ENCODE data around the gene DNAH6.

DNAH6 gene

GRCh38 chr2:84849271-84849952, 333.1 kb downstream of the DNAH6 start:
- TF ChIP-seq CTCF (IDR thresholded peaks at IDR 0.05), result no peak

GRCh38 chr2:84850471-84850870, 334.2 kb downstream of the DNAH6 start:
- no peak overlapping the region for H3K27ac ChIP-seq
- no peaks in the 10 kb centered on the region for H3K4me1 ChIP-seq
- TF ChIP-seq CTCF (IDR thresholded peaks at IDR 0.05), result no peak

More at GRCh38 chr2:84849271-84849952, 333.1 kb downstream of the DNAH6 start:
- H3K79me2 ChIP-seq, result no peaks in the 10 kb centered on the region
- H3K4me1 ChIP-seq, result no peaks in the 10 kb centered on the region
- H3K27me3 ChIP-seq (ENCODE audit: control insufficient read depth, insufficient read depth, low read length), result no peaks in the 10 kb centered on the region
- H3K9me3 ChIP-seq (ENCODE audit: control insufficient read depth, low read length), result no peaks in the 10 kb centered on the region
- H3K4me3 ChIP-seq (ENCODE audit: low read depth, low read length), result no peak overlapping the region
- no peaks in the 10 kb centered on the region for H3K36me3 ChIP-seq (ENCODE audit: control insufficient read depth, insufficient read depth, low read length)
- H3K27ac ChIP-seq, result no peak overlapping the region
- no peak overlapping the region for H2AFZ ChIP-seq
- H3K4me2 ChIP-seq (ENCODE audit: low read length), result no peak overlapping the region
- H3K9ac ChIP-seq, result no peak overlapping the region

DNA sequence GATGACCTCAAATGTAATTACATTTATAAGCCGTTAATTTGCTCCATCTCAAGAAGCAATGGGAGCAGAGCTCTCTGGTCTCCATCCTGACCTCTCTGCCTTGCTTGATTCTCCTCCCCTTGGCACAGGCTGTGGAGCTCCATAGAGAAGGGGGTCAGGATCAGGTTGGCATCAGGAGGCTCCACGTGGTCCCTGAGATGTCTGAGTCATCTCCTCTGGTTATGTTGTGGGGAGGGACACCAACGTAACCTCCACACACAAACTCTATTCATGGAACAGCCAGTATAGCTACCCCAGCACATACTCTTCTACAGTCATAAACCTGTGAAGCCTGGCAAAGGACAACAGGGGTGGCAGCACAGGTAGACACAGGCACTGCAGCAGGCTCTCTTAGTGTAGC, 335.6 kb downstream of the DNAH6 start:
- Histone ChIP-seq H3K79me2 (no peaks in the 10 kb centered on the region), H3K9me3 (ENCODE audit: control insufficient read depth, low read length) (no peaks in the 10 kb centered on the region), H2AFZ (no peak overlapping the region), H3K36me3 (ENCODE audit: control insufficient read depth, insufficient read depth, low read length) (no peaks in the 10 kb centered on the region), H3K27ac (no peak overlapping the region), H3K9ac (no peak overlapping the region), H3K27me3 (ENCODE audit: control insufficient read depth, insufficient read depth, low read length) (no peaks in the 10 kb centered on the region), H3K4me1 (no peaks in the 10 kb centered on the region), H3K4me3 (ENCODE audit: low read depth, low read length) (no peak overlapping the region), H3K4me2 (ENCODE audit: low read length) (no peak overlapping the region)
- TF ChIP-seq CTCF (IDR thresholded peaks at IDR 0.05), result no peak

More at GRCh38 chr2:84850471-84850870, 334.2 kb downstream of the DNAH6 start:
- H3K36me3 ChIP-seq (ENCODE audit: control insufficient read depth, insufficient read depth, low read length), result no peaks in the 10 kb centered on the region
- H3K9ac ChIP-seq, result no peak overlapping the region
- no peaks in the 10 kb centered on the region for H3K9me3 ChIP-seq (ENCODE audit: control insufficient read depth, low read length)
- H3K4me3 ChIP-seq (ENCODE audit: low read depth, low read length), result no peak overlapping the region
- H3K4me2 ChIP-seq (ENCODE audit: low read length), result no peak overlapping the region
- H2AFZ ChIP-seq, result no peak overlapping the region
- no peaks in the 10 kb centered on the region for H3K79me2 ChIP-seq
- no peaks in the 10 kb centered on the region for H3K27me3 ChIP-seq (ENCODE audit: control insufficient read depth, insufficient read depth, low read length)

DNA sequence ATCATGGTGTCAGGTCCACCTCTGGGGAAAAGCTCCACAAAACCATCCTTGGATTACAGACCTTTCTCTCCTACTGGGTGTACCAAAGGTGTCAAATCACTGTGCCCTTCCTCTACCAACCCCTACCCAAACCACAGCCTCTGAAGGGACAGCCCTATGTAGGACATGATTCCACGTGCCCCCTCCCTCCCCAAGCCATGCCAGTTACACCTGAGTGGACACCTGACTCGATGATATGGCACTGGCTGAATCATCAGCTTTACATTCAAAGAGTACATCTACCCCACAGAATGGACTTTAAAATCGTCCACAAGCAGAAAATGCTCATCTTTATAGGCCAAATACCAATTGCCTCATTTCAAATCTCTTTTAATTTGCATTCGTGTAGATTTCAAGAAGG, 338.6 kb downstream of the DNAH6 start:
- no peak overlapping the region for H2AFZ ChIP-seq
- no peak overlapping the region for H3K27ac ChIP-seq
- no peak overlapping the region for H3K4me3 ChIP-seq (ENCODE audit: low read depth, low read length)
- no peaks in the 10 kb centered on the region for H3K9me3 ChIP-seq (ENCODE audit: control insufficient read depth, low read length)
- no peak overlapping the region for H3K9ac ChIP-seq
- H3K27me3 ChIP-seq (ENCODE audit: control insufficient read depth, insufficient read depth, low read length), result no peaks in the 10 kb centered on the region
- no peak for TF ChIP-seq CTCF (IDR thresholded peaks at IDR 0.05)
- H3K4me1 ChIP-seq, result no peaks in the 10 kb centered on the region
- H3K4me2 ChIP-seq (ENCODE audit: low read length), result no peak overlapping the region
- H3K79me2 ChIP-seq, result no peaks in the 10 kb centered on the region
- no peaks in the 10 kb centered on the region for H3K36me3 ChIP-seq (ENCODE audit: control insufficient read depth, insufficient read depth, low read length)

DNA sequence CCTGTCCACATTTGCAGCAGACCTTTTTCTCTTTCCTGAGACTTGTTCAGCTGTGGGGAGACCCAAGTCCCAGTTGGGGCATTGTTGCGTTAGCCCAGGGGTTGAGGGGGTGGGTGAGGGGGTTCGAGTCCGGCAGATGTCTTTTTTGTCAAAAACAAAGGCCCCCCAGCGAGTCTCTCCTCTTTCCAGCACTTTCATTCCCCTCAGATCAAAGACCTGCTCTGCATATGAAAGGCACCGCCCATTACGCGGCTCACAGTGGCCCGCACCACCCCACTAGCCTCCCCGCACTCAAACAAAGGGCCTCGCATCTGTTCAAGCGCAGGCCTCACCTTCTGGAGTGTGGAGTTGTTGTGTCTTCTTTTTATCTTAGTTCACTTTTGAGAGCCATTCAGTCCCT, 339.4 kb downstream of the DNAH6 start:
- Histone ChIP-seq H3K4me3 (ENCODE audit: low read depth, low read length) (no peak overlapping the region), H3K4me2 (ENCODE audit: low read length) (no peak overlapping the region), H2AFZ (no peak overlapping the region), H3K27me3 (ENCODE audit: control insufficient read depth, insufficient read depth, low read length) (no peaks in the 10 kb centered on the region), H3K9me3 (ENCODE audit: control insufficient read depth, low read length) (no peaks in the 10 kb centered on the region), H3K27ac (no peak overlapping the region), H3K9ac (no peak overlapping the region), H3K4me1 (no peaks in the 10 kb centered on the region), H3K79me2 (no peaks in the 10 kb centered on the region), H3K36me3 (ENCODE audit: control insufficient read depth, insufficient read depth, low read length) (no peaks in the 10 kb centered on the region)
- no peak for TF ChIP-seq CTCF (IDR thresholded peaks at IDR 0.05)

All from parathyroid adenoma (tissue), 2 donors.